AG04449 (cell line): Measurements from ENCODE around the gene HBM.

Experiments
- CTCF ChIA-PET: fragments of 350-600 bp; formaldehyde crosslinking; extraction: SDS; loops from one replicate; lab custom pipeline; 2021; ENCODE audit warnings: antibody characterized with exemption; lab: Yijun Ruan, JAX
- POLR2A ChIA-PET: fragments of 400-600, 350-600 bp; formaldehyde crosslinking; extraction: SDS; loops from one replicate; lab custom pipeline; 2020; ENCODE audit warnings: antibody characterized with exemption, inconsistent platforms; lab: Yijun Ruan, JAX
- DNase-seq: peaks from one replicate; pipeline ENCODE4 v3.0.0-alpha.2; 2010; ENCODE audit warnings: low read depth, low spot score
- H3K4me3 ChIP-seq: 2 replicates; pipeline ENCODE4 v1.5.1; 2011; ENCODE audit warnings: low read depth, mild to moderate bottlenecking, control low read depth, low read length
- CTCF ChIP-seq: IDR thresholded peaks from one replicate; pipeline ENCODE4 v1.5.1; 2011; ENCODE audit warnings: mild to moderate bottlenecking, moderate library complexity, low read length, control low read depth, inconsistent platforms; ENCODE audit not compliant: insufficient read depth; ENCODE audit errors: missing control alignments

Gene HBM

GRCh38 chr16:130533-131173 is 35.1 kb upstream of the HBM start:
- H3K4me3 ChIP-seq, result no peak overlapping the region
- no peak for TF ChIP-seq CTCF
- POLR2A ChIA-PET, result no interaction called here
- CTCF ChIA-PET, result interaction anchor here (0.8 to 9.0 kb wide), 4 partner anchors 12 to 51 kb away, joined by 3 to 54 read pairs (median 16); no protein-coding TSS in a partner anchor
- no peak for DNase-seq

GRCh38 chr16:132120-132519 is 33.7 kb upstream of the HBM start:
- ChIA-PET CTCF (interaction anchor here (0.6 to 9.0 kb wide), 5 partner anchors 11 to 36 kb away, joined by 3 to 54 read pairs (median 5); no protein-coding TSS in a partner anchor), POLR2A (no interaction called here)
- no peak for TF ChIP-seq CTCF
- DNase-seq, result no peak
- no peak overlapping the region for H3K4me3 ChIP-seq

GRCh38 chr16:133716-134115 is 32.1 kb upstream of the HBM start:
- POLR2A ChIA-PET, result no interaction called here
- TF ChIP-seq CTCF, result no peak

GRCh38 chr16:138049-138417 is 27.7 kb upstream of the HBM start:
- DNase-seq, result no peak
- CTCF ChIA-PET, result interaction anchor here (1.9 to 3.2 kb wide), 3 partner anchors 13 to 31 kb away, joined by 7 to 10 read pairs (median 8); no protein-coding TSS in a partner anchor

More at GRCh38 chr16:133716-134115, 32.1 kb upstream of the HBM start:
- DNase-seq, result no peak
- CTCF ChIA-PET, result interaction anchor here (1.0 to 9.0 kb wide), 5 partner anchors 15 to 61 kb away, joined by 3 to 54 read pairs (median 5); no protein-coding TSS in a partner anchor
- no peak overlapping the region for H3K4me3 ChIP-seq

GRCh38 chr16:140175-140857 is 25.5 kb upstream of the HBM start:
- POLR2A ChIA-PET, result no interaction called here
- no peak for DNase-seq
- TF ChIP-seq CTCF, result no peak
- CTCF ChIA-PET, result interaction anchor here (0.5 to 3.2 kb wide), 5 partner anchors 22 to 41 kb away, joined by 3 to 10 read pairs (median 3); partner anchors contain the start of gene HBM
- no peak overlapping the region for H3K4me3 ChIP-seq

More at GRCh38 chr16:138049-138417, 27.7 kb upstream of the HBM start:
- POLR2A ChIA-PET, result no interaction called here
- TF ChIP-seq CTCF, result no peak
- peak overlapping the region; percentile 73 for H3K4me3 ChIP-seq

- ChIA-PET CTCF (interaction anchor here (0.6 to 3.2 kb wide), 4 partner anchors 10 to 46 kb away, joined by 3 to 10 read pairs (median 6); no protein-coding TSS in a partner anchor), POLR2A (no interaction called here)
- H3K4me3 ChIP-seq, result no peak overlapping the region
- no peak for DNase-seq
- TF ChIP-seq CTCF, result no peak
Measured at GRCh38 chr16:142405-142967, 23.3 kb upstream of the HBM start.
